Neural crest cell (in vitro differentiated cells): Measurements from ENCODE around the gene ZC3HAV1L. TPM values are rescaled to one million over a fixed set of nuclear protein-coding genes. Genes with fewer than 3 reads are reported as not detected.
"Not testable (repeated sequence)": the region's sequence is repeated elsewhere in the genome, so short reads cannot be mapped to it uniquely, and the experiment has no call there.

ENCODE experiments used
- DNase-seq: peaks from one replicate; pipeline ENCODE4 v3.0.0; 2021; ENCODE audit warnings: low read depth, mixed read lengths, low spot score
- H3K27ac Mint-ChIP-seq: one replicate; pipeline ENCODE4 v1.8.0; 2021; ENCODE audit warnings: mild to moderate bottlenecking, mixed read lengths; ENCODE audit not compliant: unreplicated experiment
- H3K27me3 Mint-ChIP-seq: 2 replicates; pipeline ENCODE4 v1.8.0; 2021; ENCODE audit warnings: low read depth, mild to moderate bottlenecking, mixed read lengths
- H3K36me3 Mint-ChIP-seq: 2 replicates; pipeline ENCODE4 v1.8.0; 2021; ENCODE audit warnings: low read depth, mild to moderate bottlenecking, mixed read lengths
- H3K4me1 Mint-ChIP-seq: 2 replicates; pipeline ENCODE4 v1.8.0; 2021; ENCODE audit warnings: mixed read lengths
- H3K4me3 Mint-ChIP-seq: one replicate; pipeline ENCODE4 v1.8.0; 2021; ENCODE audit warnings: mild to moderate bottlenecking, mixed read lengths
- H3K9me3 Mint-ChIP-seq: 2 replicates; pipeline ENCODE4 v1.8.0; 2021; ENCODE audit warnings: mixed read lengths
- CTCF ChIP-seq: fragments of 200-600 bp; sonication (generic); conservative IDR thresholded peaks from 2 replicates; pipeline ENCODE4 v1.5.0; 2021; ENCODE audit warnings: antibody characterized with exemption, mild to moderate bottlenecking
- total RNA-seq: library from RNA; stranded (reverse); gene quantifications from 2 replicates; pipeline ENCODE4 v1.2.1, GENCODE V29; 2021

ZC3HAV1L gene
- total RNA-seq, 1 donor from 2014 or later: 0.44 TPM

GRCh38 chr7:138978541-138979184 lies 57.2 kb downstream of the ZC3HAV1L start:
- Mint-ChIP-seq H3K27me3 (no peaks in the 10 kb centered on the region), H3K9me3 (no peaks in the 10 kb centered on the region), H3K4me3 (peak overlapping the region; percentile 99), H3K27ac (no peak overlapping the region), H3K36me3 (no peaks in the 10 kb centered on the region), H3K4me1 (peaks cover 50% of the 10 kb centered on the region)
- TF ChIP-seq CTCF: no peak
- no peak for DNase-seq

- not testable (repeated sequence) for H3K4me3 Mint-ChIP-seq, H3K36me3 Mint-ChIP-seq, H3K27ac Mint-ChIP-seq, H3K9me3 Mint-ChIP-seq, H3K27me3 Mint-ChIP-seq, DNase-seq
- peaks cover 46% of the 10 kb centered on the region for H3K4me1 Mint-ChIP-seq
Measured at GRCh38 chr7:138976161-138976560, 59.7 kb downstream of the ZC3HAV1L start.

Other genes starting within 250 kb of the ZC3HAV1L start
- not detected in 2 replicates for gene TMEM213, start 238.0 kb downstream of the ZC3HAV1L start, total RNA-seq
- gene ATP6V0A4, start 237.8 kb downstream of the ZC3HAV1L start, total RNA-seq: not detected in 2 replicates
- gene KIAA1549, start 54.7 kb downstream of the ZC3HAV1L start, total RNA-seq: 33.2 and 34.8 TPM in 2 replicates
- gene ZC3HAV1, start 73.7 kb upstream of the ZC3HAV1L start, total RNA-seq: 19.6 and 20.5 TPM in 2 replicates
- gene UBN2, start 195.2 kb upstream of the ZC3HAV1L start, total RNA-seq: 30.1 and 32.1 TPM in 2 replicates